GM18907 (cell line): ENCODE data around the gene EEF1G.
A peak's percentile ranks its signal among the peaks of the same experiment; 100 is the strongest.

Experiments used
- ATAC-seq: cut with Tn5 transposase; IDR thresholded peaks from one replicate; pipeline ENCODE4 v1.9.1; 2021; ENCODE audit warnings: mild to moderate bottlenecking, moderate library complexity; ENCODE audit not compliant: unreplicated experiment

EEF1G gene

GRCh38 chr11:62542750-62543567, 30.7 kb downstream of the EEF1G start:
- no peak for ATAC-seq

- no peak for ATAC-seq
Measured at GRCh38 chr11:62542111-62542745, 31.5 kb downstream of the EEF1G start.

GRCh38 chr11:62540804-62541701, 32.6 kb downstream of the EEF1G start:
- peak; percentile 62 for ATAC-seq

- no peak for ATAC-seq
Measured at GRCh38 chr11:62539238-62539925, 34.3 kb downstream of the EEF1G start.

GRCh38 chr11:62538470-62539237, 35.0 kb downstream of the EEF1G start:
- ATAC-seq = no peak

- no peak for ATAC-seq
Measured at GRCh38 chr11:62536301-62536957, 37.3 kb downstream of the EEF1G start.

GRCh38 chr11:62535802-62536201, 37.9 kb downstream of the EEF1G start:
- no peak for ATAC-seq

- ATAC-seq = no peak
Measured at GRCh38 chr11:62534779-62535545, 38.7 kb downstream of the EEF1G start.

GRCh38 chr11:62532096-62532495, 41.6 kb downstream of the EEF1G start:
- no peak for ATAC-seq

GRCh38 chr11:62516736-62517371, 56.8 kb downstream of the EEF1G start:
- no peak for ATAC-seq

- no peak for ATAC-seq
Measured at GRCh38 chr11:62514151-62514550, 59.5 kb downstream of the EEF1G start.

- ATAC-seq = no peak
Measured at GRCh38 chr11:62513626-62514025, 60.1 kb downstream of the EEF1G start.

GRCh38 chr11:62512961-62513360, 60.7 kb downstream of the EEF1G start:
- ATAC-seq = no peak
